Middle frontal gyrus (tissue), 1 donor: Measurements from ENCODE around the gene SLC25A11.
"Not testable (repeated sequence)": the region's sequence is repeated elsewhere in the genome, so short reads cannot be mapped to it uniquely, and the experiment has no call there.

ENCODE experiments used
- DNase-seq: peaks from one replicate; pipeline ENCODE4 v3.0.0-alpha.2; 2015; ENCODE audit warnings: low spot score; ENCODE audit errors: extremely low spot score

The SLC25A11 gene

DNA sequence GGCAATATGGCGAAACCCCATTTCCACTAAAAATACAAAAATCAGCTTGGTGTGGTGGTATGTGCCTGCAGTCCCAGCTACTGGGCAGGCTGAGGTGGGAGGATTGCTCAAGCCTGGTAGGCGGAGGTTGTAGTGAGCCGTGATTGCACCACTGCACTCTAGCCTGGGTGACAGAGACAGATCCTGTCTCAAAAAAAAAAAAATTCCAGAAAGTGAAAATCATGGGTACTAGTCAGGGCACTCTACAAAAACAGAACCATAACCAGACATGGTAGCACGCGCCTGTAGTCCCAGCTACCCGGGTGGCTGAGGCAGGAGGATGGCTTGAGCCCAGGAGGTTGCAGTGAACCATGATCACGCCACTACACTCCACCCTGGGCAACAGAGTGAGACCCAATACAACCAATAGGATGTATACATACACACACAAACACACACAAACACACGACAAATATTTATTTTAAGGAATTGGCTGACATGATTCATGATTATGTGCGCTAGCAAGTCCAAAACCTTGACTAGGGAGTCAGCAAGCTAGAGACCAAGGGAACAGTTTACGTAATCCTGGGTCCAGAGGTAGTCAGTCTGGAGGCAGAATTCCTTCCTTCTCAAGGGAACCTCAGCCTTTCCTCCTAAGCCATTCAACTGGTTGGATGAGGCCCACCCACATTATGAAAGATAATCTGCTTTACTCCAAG, 19.3 kb downstream of the SLC25A11 start:
- DNase-seq, result no peak

DNA sequence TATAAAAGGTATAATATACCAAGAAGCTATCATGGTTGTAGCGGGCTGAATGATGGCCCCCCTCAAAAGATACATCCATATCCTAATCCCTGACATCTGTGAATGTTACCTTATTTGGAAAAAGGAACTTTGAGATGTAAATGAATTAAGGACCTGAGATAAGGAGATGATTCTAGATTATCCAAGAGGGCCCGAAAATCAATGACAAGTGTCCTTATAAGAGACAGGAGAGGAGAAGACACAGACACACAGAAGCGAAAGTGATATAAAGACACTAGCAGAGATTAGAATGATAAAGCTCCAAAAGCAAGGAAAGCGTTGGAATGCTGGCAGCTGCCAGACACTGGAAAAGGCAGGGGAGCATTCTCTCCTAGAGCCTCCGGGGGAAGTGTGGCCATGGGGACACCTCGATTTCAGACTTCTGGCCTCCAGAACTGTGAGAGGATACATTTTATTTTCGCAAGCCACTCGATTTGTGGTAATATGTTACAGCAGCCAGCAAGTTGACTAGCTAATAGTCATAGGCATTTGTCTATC, 20.3 kb downstream of the SLC25A11 start:
- no peak for DNase-seq

- not testable (repeated sequence) for DNase-seq
Observed at GRCh38 chr17:4914551-4914950, 25.3 kb downstream of the SLC25A11 start.

DNA sequence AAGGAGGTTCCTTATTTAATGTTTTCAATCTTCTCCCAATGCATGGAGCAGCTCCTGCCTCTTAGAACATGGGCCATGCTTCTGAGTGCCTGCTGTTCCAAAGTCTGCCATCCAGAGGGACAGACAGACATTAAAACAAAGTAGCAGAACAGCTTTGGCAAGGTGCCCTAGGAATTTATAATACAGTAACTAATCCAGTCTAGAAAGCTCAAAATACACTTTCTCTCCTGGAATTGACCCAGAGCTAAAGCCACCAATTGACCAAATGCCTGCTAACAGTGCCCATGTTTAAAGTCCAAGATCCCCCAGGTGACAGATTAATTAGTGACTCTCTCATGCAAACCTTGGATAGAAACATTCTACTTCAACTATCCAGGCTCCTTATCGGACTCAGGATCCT, 25.9 kb downstream of the SLC25A11 start:
- DNase-seq, result no peak

GRCh38 chr17:4908711-4909496, 30.9 kb downstream of the SLC25A11 start:
- DNase-seq, result peak; percentile 66

GRCh38 chr17:4908301-4908700, 31.5 kb downstream of the SLC25A11 start:
- no peak for DNase-seq

DNA sequence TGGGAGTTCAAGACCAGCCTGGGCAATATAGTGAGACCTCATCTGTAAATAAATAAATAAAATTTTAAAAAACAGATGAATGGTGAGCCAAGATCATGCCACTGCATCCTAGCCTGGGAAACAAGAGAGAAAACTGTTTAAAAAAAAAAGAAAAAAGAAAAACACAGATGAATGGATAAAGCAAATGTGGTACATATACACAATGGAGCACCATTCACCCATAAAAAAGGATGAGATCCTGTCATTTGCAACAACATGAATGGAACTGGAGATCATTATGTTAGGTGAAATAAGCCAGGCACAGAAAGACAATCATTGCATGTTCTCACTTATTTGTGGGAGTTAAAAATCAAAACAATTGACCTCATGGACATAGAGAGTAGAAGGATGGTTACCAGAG, 33.2 kb downstream of the SLC25A11 start:
- not testable (repeated sequence) for DNase-seq

- DNase-seq, result no peak
Observed at GRCh38 chr17:4903051-4903818, 36.6 kb downstream of the SLC25A11 start, which contains the start of gene CHRNE. TSS of gene CHRNE (minus strand) at chr17:4903098. CDS start at chr17:4903063, 35 bp downstream.

GRCh38 chr17:4902540-4902939, 37.3 kb downstream of the SLC25A11 start:
- no peak for DNase-seq

DNA sequence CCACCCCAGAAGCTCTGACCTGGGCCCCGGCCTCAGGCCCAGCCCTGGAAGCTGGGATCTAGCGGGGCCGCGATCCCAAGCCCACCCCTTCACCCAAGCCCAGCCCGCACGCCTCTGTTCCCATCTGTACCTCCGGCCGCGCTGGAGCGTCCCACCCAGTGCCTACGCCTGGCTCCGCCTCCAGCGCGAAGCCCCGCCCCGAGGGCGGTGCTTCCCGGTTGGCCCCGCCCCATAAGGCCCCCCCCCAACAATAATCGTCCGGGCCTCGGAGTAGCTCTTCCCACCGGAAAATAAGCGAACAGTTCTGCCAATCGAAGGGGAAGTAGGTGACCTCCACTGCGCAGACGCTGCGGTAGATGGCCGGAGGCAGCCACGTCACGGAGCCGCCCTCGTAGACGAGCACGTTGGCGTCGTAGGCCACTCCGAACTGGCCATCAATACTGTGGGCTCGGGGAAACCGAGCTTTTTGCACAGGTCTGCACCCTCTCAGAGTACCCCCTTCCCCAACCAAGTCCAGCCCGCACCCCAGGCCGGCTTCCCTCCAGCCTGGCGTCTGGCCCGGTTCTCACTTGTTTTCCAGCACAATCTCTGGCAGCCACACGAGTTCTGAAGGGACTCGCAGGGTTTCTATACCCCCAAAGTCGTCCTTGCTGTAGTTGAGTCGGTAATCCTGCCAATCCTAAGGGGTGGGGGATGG, 38.0 kb downstream of the SLC25A11 start:
- no peak for DNase-seq

GRCh38 chr17:4901108-4901647, 38.7 kb downstream of the SLC25A11 start:
- no peak for DNase-seq

GRCh38 chr17:4900231-4901107, 39.4 kb downstream of the SLC25A11 start:
- no peak for DNase-seq

- peak; percentile 36 for DNase-seq
Observed at GRCh38 chr17:4899341-4900230, 40.3 kb downstream of the SLC25A11 start, which contains the start of gene C17orf107. TSS of gene C17orf107 (plus strand) at chr17:4899536. CDS start at chr17:4899763, 227 bp downstream.

DNA sequence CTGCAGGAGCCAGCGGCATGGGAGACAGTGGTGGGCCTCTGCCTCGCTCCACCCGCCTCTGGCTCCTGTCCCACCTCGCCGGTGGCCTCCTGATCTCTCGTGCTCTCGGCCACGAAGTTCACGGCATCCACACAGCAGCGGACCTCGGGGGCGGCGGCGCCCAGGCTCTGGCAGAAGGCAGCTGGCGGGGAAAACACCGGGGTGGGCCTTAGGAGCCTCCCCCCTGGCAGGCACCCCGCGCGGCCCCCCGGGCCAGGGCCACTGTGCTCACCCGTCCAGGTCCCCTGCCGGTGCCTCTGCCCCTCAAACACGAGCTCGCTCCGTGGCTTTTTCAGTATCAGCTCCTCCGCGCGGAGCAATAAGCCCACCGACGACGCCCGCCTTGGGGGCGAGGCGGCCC, 40.9 kb downstream of the SLC25A11 start:
- no peak for DNase-seq

DNA sequence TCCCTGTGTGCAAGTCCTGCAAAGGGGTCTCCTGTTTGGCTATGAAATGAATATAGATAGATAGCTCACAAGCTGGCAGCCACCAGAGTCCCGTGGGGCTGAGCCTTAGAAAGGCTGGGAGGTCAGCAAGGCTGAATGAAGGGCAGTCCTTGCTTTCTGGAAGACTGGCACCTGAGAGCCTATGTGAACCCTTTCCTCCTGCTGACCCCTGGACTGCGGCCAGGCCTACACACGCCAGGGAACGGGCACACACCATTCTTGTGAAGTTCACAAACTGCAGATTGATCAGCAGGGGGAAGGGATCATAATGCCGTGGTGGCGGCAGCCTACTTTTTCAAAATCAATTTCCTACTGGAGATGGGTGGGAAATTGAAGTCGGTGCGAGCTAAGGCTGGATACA, 41.5 kb downstream of the SLC25A11 start:
- no peak for DNase-seq

GRCh38 chr17:4897785-4898184, 42.1 kb downstream of the SLC25A11 start:
- DNase-seq, result no peak

- DNase-seq, result no peak
Observed at GRCh38 chr17:4897198-4897687, 42.6 kb downstream of the SLC25A11 start.
